ENCODE data around the gene TMEM129.

DNA sequence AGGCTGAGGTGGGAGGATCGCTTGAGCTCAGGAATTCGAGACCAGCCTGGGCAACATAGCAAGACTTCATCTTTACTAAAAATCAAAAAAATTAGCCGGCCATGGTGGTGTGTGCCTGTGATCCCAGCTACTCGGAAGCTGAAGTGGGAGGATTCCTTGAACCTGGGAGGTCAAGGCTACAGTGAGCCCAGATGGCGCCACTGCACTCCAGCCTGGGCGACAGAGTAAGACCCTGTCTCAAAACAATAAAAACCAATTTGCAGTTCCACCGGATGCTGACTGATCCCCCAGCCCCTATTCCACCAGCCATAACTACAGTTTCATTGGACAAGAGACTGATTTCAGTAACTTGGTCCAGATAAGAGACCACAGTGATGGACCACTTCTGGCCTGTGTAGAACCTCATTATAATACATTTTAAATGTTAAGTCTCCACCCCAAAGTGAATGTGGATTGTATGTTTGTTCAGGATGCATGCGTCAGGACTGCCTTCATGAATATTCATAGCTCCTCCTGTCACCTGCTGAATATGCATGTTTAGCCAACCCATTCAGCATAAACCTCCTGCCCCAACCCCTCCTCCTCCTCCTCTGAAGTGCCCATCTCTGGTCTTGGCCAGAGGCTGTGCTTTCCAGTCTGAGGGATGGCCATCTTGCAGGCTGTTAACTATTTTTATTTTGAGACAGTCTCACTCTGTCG, 6.7 kb downstream of the TMEM129 start:
- TF ChIP-seq, protein P1, sequence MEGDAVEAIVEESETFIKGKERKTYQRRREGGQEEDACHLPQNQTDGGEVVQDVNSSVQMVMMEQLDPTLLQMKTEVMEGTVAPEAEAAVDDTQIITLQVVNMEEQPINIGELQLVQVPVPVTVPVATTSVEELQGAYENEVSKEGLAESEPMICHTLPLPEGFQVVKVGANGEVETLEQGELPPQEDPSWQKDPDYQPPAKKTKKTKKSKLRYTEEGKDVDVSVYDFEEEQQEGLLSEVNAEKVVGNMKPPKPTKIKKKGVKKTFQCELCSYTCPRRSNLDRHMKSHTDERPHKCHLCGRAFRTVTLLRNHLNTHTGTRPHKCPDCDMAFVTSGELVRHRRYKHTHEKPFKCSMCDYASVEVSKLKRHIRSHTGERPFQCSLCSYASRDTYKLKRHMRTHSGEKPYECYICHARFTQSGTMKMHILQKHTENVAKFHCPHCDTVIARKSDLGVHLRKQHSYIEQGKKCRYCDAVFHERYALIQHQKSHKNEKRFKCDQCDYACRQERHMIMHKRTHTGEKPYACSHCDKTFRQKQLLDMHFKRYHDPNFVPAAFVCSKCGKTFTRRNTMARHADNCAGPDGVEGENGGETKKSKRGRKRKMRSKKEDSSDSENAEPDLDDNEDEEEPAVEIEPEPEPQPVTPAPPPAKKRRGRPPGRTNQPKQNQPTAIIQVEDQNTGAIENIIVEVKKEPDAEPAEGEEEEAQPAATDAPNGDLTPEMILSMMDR (IDR thresholded peaks at IDR 0.05): no peak
- no peak for TF ChIP-seq POLR2A (IDR thresholded peaks at IDR 0.05)
